Osteocyte (in vitro differentiated cells): Measurements from ENCODE around the gene TMEM178B. TPM values are rescaled to one million over a fixed set of nuclear protein-coding genes. Genes with fewer than 3 reads are reported as not detected.

Source experiments
- DNase-seq: peaks from one replicate; pipeline ENCODE4 v3.0.0; 2021; ENCODE audit warnings: mixed read lengths; ENCODE audit not compliant: unreplicated experiment; ENCODE audit errors: extremely low spot score
- H3K27ac Mint-ChIP-seq: one replicate; pipeline ENCODE4 v1.8.0; 2021; ENCODE audit warnings: mild to moderate bottlenecking, mixed read lengths; ENCODE audit not compliant: unreplicated experiment
- H3K27me3 Mint-ChIP-seq: one replicate; pipeline ENCODE4 v1.8.0; 2021; ENCODE audit warnings: mixed read lengths; ENCODE audit not compliant: unreplicated experiment
- H3K36me3 Mint-ChIP-seq: one replicate; pipeline ENCODE4 v1.8.0; 2021; ENCODE audit warnings: mixed read lengths; ENCODE audit not compliant: unreplicated experiment
- H3K4me1 Mint-ChIP-seq: one replicate; pipeline ENCODE4 v1.8.0; 2021; ENCODE audit warnings: mixed read lengths; ENCODE audit not compliant: unreplicated experiment
- H3K4me3 Mint-ChIP-seq: one replicate; pipeline ENCODE4 v1.8.0; 2021; ENCODE audit warnings: mild to moderate bottlenecking, moderate library complexity, mixed read lengths; ENCODE audit not compliant: unreplicated experiment
- H3K9me3 Mint-ChIP-seq: one replicate; pipeline ENCODE4 v1.8.0; 2021; ENCODE audit warnings: mixed read lengths; ENCODE audit not compliant: unreplicated experiment
- CTCF ChIP-seq: fragments of 200-600 bp; sonication (generic); IDR thresholded peaks from 2 replicates; pipeline ENCODE4 v1.5.0; 2021; ENCODE audit warnings: antibody characterized with exemption, mild to moderate bottlenecking, moderate library complexity
- total RNA-seq: library from RNA; stranded (reverse); gene quantifications from 2 replicates; pipeline ENCODE4 v1.2.1, GENCODE V29; 2021

TMEM178B gene
- total RNA-seq, 1 donor from 2014 or later = 0.70 TPM

GRCh38 chr7:141411133-141411532 is 337.3 kb downstream of the TMEM178B start:
- no peak overlapping the region for H3K4me3 Mint-ChIP-seq

DNA sequence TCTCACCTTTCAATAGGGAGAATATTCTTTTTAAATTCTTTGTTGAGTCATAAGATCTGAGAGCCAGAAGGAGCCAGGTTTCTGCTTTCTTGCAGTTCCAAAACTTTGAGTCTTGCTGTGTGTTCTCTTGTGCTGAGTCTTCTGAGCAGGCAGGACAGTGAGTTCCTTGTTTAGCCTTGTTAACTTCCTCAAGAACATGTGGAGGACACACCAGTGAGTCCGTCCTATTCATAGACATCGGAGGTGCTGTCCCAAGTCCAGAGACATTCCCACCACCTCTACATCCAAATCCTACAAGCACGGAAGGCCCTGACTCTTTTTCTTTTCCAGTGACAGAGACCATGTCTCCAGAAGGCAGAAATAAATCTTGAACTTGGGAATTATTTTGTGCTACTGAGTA is 342.1 kb downstream of the TMEM178B start:
- Mint-ChIP-seq H3K27ac (no peak overlapping the region), H3K36me3 (no peaks in the 10 kb centered on the region), H3K4me1 (no peaks in the 10 kb centered on the region), H3K4me3 (no peak overlapping the region), H3K27me3 (peaks cover 5% of the 10 kb centered on the region), H3K9me3 (no peaks in the 10 kb centered on the region)
- TF ChIP-seq CTCF = no peak
- DNase-seq = no peak

More at GRCh38 chr7:141411133-141411532, 337.3 kb downstream of the TMEM178B start:
- no peak for TF ChIP-seq CTCF
- no peaks in the 10 kb centered on the region for H3K9me3 Mint-ChIP-seq
- DNase-seq = no peak
- H3K27me3 Mint-ChIP-seq = peaks cover 15% of the 10 kb centered on the region
- H3K36me3 Mint-ChIP-seq = no peaks in the 10 kb centered on the region
- no peaks in the 10 kb centered on the region for H3K4me1 Mint-ChIP-seq
- no peak overlapping the region for H3K27ac Mint-ChIP-seq

DNA sequence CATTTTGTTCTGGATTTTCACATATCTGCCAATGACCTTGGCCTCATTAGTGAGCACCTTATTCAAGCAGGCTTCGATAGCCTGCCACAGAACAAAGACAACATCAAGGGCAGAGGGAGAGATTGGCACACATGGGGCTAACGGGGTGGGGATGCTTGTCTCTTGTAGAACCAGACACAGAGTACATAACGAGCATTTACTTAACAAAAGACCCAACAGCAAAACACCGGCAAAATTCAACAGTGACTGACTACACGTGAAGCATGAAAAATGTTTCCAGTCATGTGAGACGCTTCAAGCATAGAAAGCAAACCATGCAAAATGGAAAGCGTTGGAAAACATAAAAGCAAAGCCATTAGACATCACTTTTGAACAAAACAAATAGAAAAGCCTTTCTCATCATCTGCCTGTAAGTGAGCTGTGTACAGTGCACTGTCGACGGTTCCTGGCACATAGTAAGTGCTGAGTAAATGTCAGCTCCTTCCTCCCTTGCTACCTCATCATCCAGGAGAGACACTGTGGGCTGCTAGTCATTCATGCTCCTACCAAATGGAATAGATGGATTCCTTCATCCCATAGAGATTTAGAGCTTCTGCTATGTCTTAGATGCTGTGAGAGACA is 342.9 kb downstream of the TMEM178B start:
- TF ChIP-seq CTCF = no peak
- H3K27me3 Mint-ChIP-seq = peaks cover 5% of the 10 kb centered on the region
- H3K4me3 Mint-ChIP-seq = no peak overlapping the region
- H3K27ac Mint-ChIP-seq = no peak overlapping the region
- H3K36me3 Mint-ChIP-seq = no peaks in the 10 kb centered on the region
- no peaks in the 10 kb centered on the region for H3K9me3 Mint-ChIP-seq
- H3K4me1 Mint-ChIP-seq = no peaks in the 10 kb centered on the region
- no peak for DNase-seq

DNA sequence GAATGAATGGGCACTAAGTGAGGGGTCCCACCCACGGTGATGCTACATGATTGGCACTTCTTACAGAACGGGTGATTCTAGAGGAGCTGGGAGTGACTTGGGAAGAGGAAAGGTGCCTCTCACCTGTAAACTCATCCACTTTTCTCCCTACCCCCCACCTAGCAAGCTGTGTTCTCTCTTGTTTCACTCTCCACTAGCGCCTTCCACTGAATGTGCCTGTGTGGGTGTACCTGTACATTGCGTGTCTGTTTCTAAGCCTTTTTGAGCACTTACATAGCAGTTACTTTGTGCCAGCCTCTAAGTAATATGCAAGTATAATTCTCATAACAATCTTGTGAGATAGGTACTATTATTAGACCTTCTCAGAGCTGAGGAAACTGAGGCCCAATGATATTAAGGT is 343.6 kb downstream of the TMEM178B start:
- H3K9me3 Mint-ChIP-seq = no peaks in the 10 kb centered on the region
- no peak for TF ChIP-seq CTCF
- no peaks in the 10 kb centered on the region for H3K4me1 Mint-ChIP-seq
- H3K27me3 Mint-ChIP-seq = peaks cover 5% of the 10 kb centered on the region
- no peaks in the 10 kb centered on the region for H3K36me3 Mint-ChIP-seq
- H3K4me3 Mint-ChIP-seq = no peak overlapping the region
- no peak for DNase-seq
- no peak overlapping the region for H3K27ac Mint-ChIP-seq

- DNase-seq = no peak
- H3K27ac Mint-ChIP-seq = no peak overlapping the region
- peaks cover 2% of the 10 kb centered on the region for H3K27me3 Mint-ChIP-seq
- H3K36me3 Mint-ChIP-seq = no peaks in the 10 kb centered on the region
- H3K9me3 Mint-ChIP-seq = no peaks in the 10 kb centered on the region
- no peak overlapping the region for H3K4me3 Mint-ChIP-seq
- no peaks in the 10 kb centered on the region for H3K4me1 Mint-ChIP-seq
- no peak for TF ChIP-seq CTCF
These were observed 344.2 kb downstream of the TMEM178B start for GRCh38 chr7:141418066-141418465.
